HCT116 (cell line): ENCODE measurements around the gene DHRS4L2. TPM values are rescaled to one million over a fixed set of nuclear protein-coding genes. Genes with fewer than 3 reads are reported as not detected.
A peak's percentile ranks its signal among the peaks of the same experiment; 100 is the strongest.
"Not testable (repeated sequence)": the region's sequence is repeated elsewhere in the genome, so short reads cannot be mapped to it uniquely, and the experiment has no call there.

Experiments
- ATAC-seq: fragments of 200-7000 bp; cut with Tn5 transposase; 2 replicates; pipeline ENCODE4 v1.9.1; 2020; ENCODE audit warnings: mild to moderate bottlenecking, moderate library complexity
- BruUV-seq: library from RNA; stranded (reverse); fragments of 400-500 nt; replicated peaks from 2 replicates; lab custom pipeline; 2021; lab: Mats Ljungman, UMichigan
- CTCF ChIA-PET: fragments of 300-600 bp; sonication (Branson Sonifier 250); formaldehyde crosslinking; loops from one replicate; lab custom pipeline; 2021; ENCODE audit warnings: antibody characterized with exemption; lab: Charles Lee
- POLR2A ChIA-PET: fragments of 300-600, 350-600 bp; sonication (Branson Sonifier 250); formaldehyde crosslinking; loops from one replicate; lab custom pipeline; 2021; ENCODE audit warnings: antibody characterized with exemption; lab: Charles Lee
- RAD21 ChIA-PET, 2 experiments: fragments of 300-600 bp; sonication (Branson Sonifier 250); formaldehyde crosslinking; loops; one replicate each; lab custom pipeline; 2023; ENCODE audit warnings: low total read pairs in 2 of 2; ENCODE audit not compliant: uncharacterized antibody in 2 of 2, unreplicated experiment in 2 of 2, low non-redundant PET in 1 of 2; lab: Charles Lee
- DNase-seq: peaks from one replicate; pipeline ENCODE4 v3.0.0-alpha.2; 2010; ENCODE audit warnings: low read depth, low spot score
- H2AFZ ChIP-seq: fragments of 200-600 bp; shearing (Covaris generic), sonication (generic); 2 replicates; pipeline ENCODE4 v1.6.1; 2017; ENCODE audit warnings: low read depth, mixed run types, mixed read lengths, antibody characterized with exemption, low read length; ENCODE audit not compliant: poor library complexity, severe bottlenecking
- H3K27ac ChIP-seq: 2 replicates; pipeline ENCODE4 v1.5.1; 2012; ENCODE audit warnings: low read depth, low read length
- H3K27me3 ChIP-seq: fragments of 200-600 bp; sonication (generic); 2 replicates; pipeline ENCODE4 v1.6.1; 2016; ENCODE audit warnings: mixed run types, low read length, mixed read lengths; ENCODE audit not compliant: insufficient read depth
- H3K36me3 ChIP-seq, 2 experiments: fragments of 200-500 bp in 1 of 2; fragments of 200-600 bp in 1 of 2; sonication (Bioruptor generic) in 1 of 2; sonication (generic) in 1 of 2; 2 replicates each; pipeline versions ENCODE4 v1.5.1 to v1.6.1; 2014 to 2016; ENCODE audit warnings: low read length in 2 of 2, inconsistent platforms in 1 of 2, mixed read lengths in 1 of 2, mixed run types in 1 of 2; ENCODE audit not compliant: insufficient read depth in 2 of 2, control insufficient read depth in 1 of 2
- H3K4me1 ChIP-seq, 2 experiments: fragments of 200-600 bp in 1 of 2; sonication (generic) in 1 of 2; 2 replicates each; pipeline versions ENCODE4 v1.5.1 to v1.6.1; 2012 to 2017; ENCODE audit warnings: low read length in 2 of 2, inconsistent platforms in 1 of 2, mild to moderate bottlenecking in 1 of 2, mixed read lengths in 1 of 2, mixed run types in 1 of 2, moderate library complexity in 1 of 2; ENCODE audit not compliant: insufficient read depth in 2 of 2, control insufficient read depth in 1 of 2
- H3K4me2 ChIP-seq: fragments of 200-600 bp; sonication (generic); 2 replicates; pipeline ENCODE4 v1.6.1; 2017; ENCODE audit warnings: mixed run types, low read length, mixed read lengths
- H3K4me3 ChIP-seq, 2 experiments: fragments of 200-600 bp in 1 of 2; sonication (generic) in 1 of 2; replicated peaks in 1 of 2; 2 replicates each; pipeline ENCODE4 v1.5.1; 2011 to 2016; ENCODE audit warnings: low read length in 2 of 2, control low read depth in 1 of 2, low read depth in 1 of 2, mild to moderate bottlenecking in 1 of 2, mixed read lengths in 1 of 2, mixed run types in 1 of 2
- H3K79me2 ChIP-seq: fragments of 200-600 bp; sonication (generic); 2 replicates; pipeline ENCODE4 v1.6.1; 2017; ENCODE audit warnings: mild to moderate bottlenecking, mixed run types, low read length, moderate library complexity, mixed read lengths; ENCODE audit not compliant: insufficient read depth
- H3K9ac ChIP-seq: fragments of 200-600 bp; sonication (generic); 2 replicates; pipeline ENCODE4 v1.6.1; 2016; ENCODE audit warnings: low read length, mixed read lengths
- H3K9me2 ChIP-seq: fragments of 200-600 bp; sonication (generic), shearing (Covaris generic); 2 replicates; pipeline ENCODE4 v1.6.1; 2017; ENCODE audit warnings: mixed run types, mild to moderate bottlenecking, moderate library complexity; ENCODE audit not compliant: insufficient read depth
- H3K9me3 ChIP-seq, 2 experiments: fragments of 200-500 bp in 1 of 2; fragments of 200-600 bp in 1 of 2; sonication (Bioruptor generic) in 1 of 2; sonication (generic) in 1 of 2; 2 replicates each; pipeline ENCODE4 v1.6.1; 2014 to 2017; ENCODE audit warnings: low read length in 2 of 2, mixed read lengths in 2 of 2, inconsistent platforms in 1 of 2, low read depth in 1 of 2, mild to moderate bottlenecking in 1 of 2, mixed run types in 1 of 2, moderate library complexity in 1 of 2; ENCODE audit not compliant: control insufficient read depth in 1 of 2, insufficient read depth in 1 of 2
- H4K20me1 ChIP-seq: fragments of 200-600 bp; sonication (generic), shearing (Covaris generic); 2 replicates; pipeline ENCODE4 v1.6.1; 2017; ENCODE audit warnings: mixed run types, mild to moderate bottlenecking, moderate library complexity; ENCODE audit not compliant: insufficient read depth
- intact Hi-C: fragments of 100-400 bp; cut with micrococcal nuclease; formaldehyde crosslinking; loops from 2 replicates; pipeline ENCODE4 v1.10.0; 2022
- total RNA-seq: library from RNA; stranded (reverse); gene quantifications from one replicate; pipeline ENCODE4 v1.2.1, GENCODE V29; 2021; ENCODE audit not compliant: unreplicated experiment

The DHRS4L2 gene
- total RNA-seq, 1 experiment from 2014 or later, result 18.6 TPM

GRCh38 chr14:23999640-24000039 is 10.9 kb downstream of the DHRS4L2 start:
- H3K9me3 ChIP-seq, POLR2A ChIA-PET, H4K20me1 ChIP-seq, intact Hi-C loops, H3K79me2 ChIP-seq, H3K4me3 ChIP-seq, DNase-seq, H3K4me2 ChIP-seq, H3K27ac ChIP-seq, RAD21 ChIA-PET, H3K36me3 ChIP-seq, H2AFZ ChIP-seq, H3K4me1 ChIP-seq, H3K9ac ChIP-seq, CTCF ChIA-PET, ATAC-seq, H3K27me3 ChIP-seq, BruUV-seq, H3K9me2 ChIP-seq: not testable (repeated sequence)

- H3K4me2 ChIP-seq, DNase-seq, H3K9ac ChIP-seq, H3K79me2 ChIP-seq, H2AFZ ChIP-seq, RAD21 ChIA-PET, H3K27ac ChIP-seq, BruUV-seq, H3K36me3 ChIP-seq, H3K9me2 ChIP-seq, H3K4me1 ChIP-seq, CTCF ChIA-PET, intact Hi-C loops, H3K27me3 ChIP-seq, H4K20me1 ChIP-seq, H3K9me3 ChIP-seq, H3K4me3 ChIP-seq, ATAC-seq, POLR2A ChIA-PET: not testable (repeated sequence)
These were observed 12.3 kb downstream of the DHRS4L2 start for GRCh38 chr14:24001078-24001477.

- H3K4me3 ChIP-seq, H3K4me1 ChIP-seq, H3K79me2 ChIP-seq, H3K9me2 ChIP-seq, H3K4me2 ChIP-seq, BruUV-seq, CTCF ChIA-PET, RAD21 ChIA-PET, H4K20me1 ChIP-seq, DNase-seq, H3K27me3 ChIP-seq, H3K9me3 ChIP-seq, H3K27ac ChIP-seq, H2AFZ ChIP-seq, H3K9ac ChIP-seq, POLR2A ChIA-PET, intact Hi-C loops, ATAC-seq, H3K36me3 ChIP-seq: not testable (repeated sequence)
These were observed 12.9 kb downstream of the DHRS4L2 start for GRCh38 chr14:24001679-24002078.

DNA sequence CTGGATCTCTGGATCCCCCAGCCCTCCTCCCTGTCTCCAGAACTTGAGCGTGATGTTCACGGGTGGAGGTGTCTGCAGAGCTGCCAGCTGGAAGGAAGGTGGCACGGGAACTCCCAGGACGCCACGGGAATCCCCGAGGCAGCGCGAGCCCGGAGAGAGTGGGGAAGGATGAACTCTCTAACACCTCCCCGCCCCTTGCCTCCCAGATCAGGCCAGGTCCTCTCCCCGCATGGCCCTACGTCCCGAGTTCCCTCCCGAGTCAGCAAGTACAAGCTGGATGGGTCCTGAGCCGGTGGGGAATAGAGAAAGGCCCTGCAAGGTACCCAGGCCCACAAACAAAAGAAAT is 17.7 kb downstream of the DHRS4L2 start:
- H3K9me3 ChIP-seq, H3K4me3 ChIP-seq, H3K9me2 ChIP-seq, DNase-seq, H3K36me3 ChIP-seq, H3K4me2 ChIP-seq, H2AFZ ChIP-seq, H3K9ac ChIP-seq, H3K27me3 ChIP-seq, H3K79me2 ChIP-seq, RAD21 ChIA-PET, H3K4me1 ChIP-seq, POLR2A ChIA-PET, intact Hi-C loops, CTCF ChIA-PET, H3K27ac ChIP-seq, H4K20me1 ChIP-seq, BruUV-seq: not testable (repeated sequence)
- peak; percentile 27; the same call in 1 of the 2 replicates for ATAC-seq
